Esophagus squamous epithelium (tissue), 5 donors: Measurements from ENCODE around the gene GALNT16. TPM values are rescaled to one million over a fixed set of nuclear protein-coding genes. Genes with fewer than 3 reads are reported as not detected.
A peak's percentile ranks its signal among the peaks of the same experiment; 100 is the strongest.

Experiments used
- DNase-seq: peaks from one replicate; lab custom pipeline; 2025; lab: John Stamatoyannopoulos, UW
- H3K27ac ChIP-seq, 4 donors: fragments of 200-600 bp; sonication (generic); one replicate each; pipeline ENCODE4 v1.5.1; 2016 to 2019; ENCODE audit warnings: mild to moderate bottlenecking in 1 of 4
- H3K27me3 ChIP-seq, 4 donors: fragments of 200-600 bp; sonication (generic); 1 replicate in 3 of 4; 2 replicates in 1 of 4; pipeline versions ENCODE4 v1.5.1 to v1.6.0; 2017 to 2021; ENCODE audit warnings: antibody characterized with exemption in 1 of 4
- H3K36me3 ChIP-seq, 3 donors: fragments of 200-600 bp; sonication (generic); one replicate each; pipeline ENCODE4 v1.5.1; 2016 to 2019
- H3K4me1 ChIP-seq, 3 donors: fragments of 200-600 bp; sonication (generic); one replicate each; pipeline ENCODE4 v1.5.1; 2017 to 2019
- H3K4me3 ChIP-seq, 4 donors: fragments of 200-600 bp; sonication (generic); 1 replicate in 3 of 4; 2 replicates in 1 of 4; pipeline ENCODE4 v1.5.1; 2016 to 2019; ENCODE audit warnings: mild to moderate bottlenecking in 2 of 4, moderate library complexity in 1 of 4
- H3K9me3 ChIP-seq, 3 donors: fragments of 200-600 bp; sonication (generic); one replicate each; pipeline ENCODE4 v1.5.1; 2016 to 2019
- CTCF ChIP-seq, 6 experiments: fragments of 450-650 bp in 4 of 6; fragments of 200-600 bp in 2 of 6; sonication (generic) in 2 of 6; IDR thresholded peaks; one replicate each; pipeline ENCODE4 v1.5.1; 2016 to 2019; ENCODE audit warnings: antibody characterized with exemption in 6 of 6, mild to moderate bottlenecking in 4 of 6, moderate library complexity in 4 of 6
- POLR2A ChIP-seq, 4 donors: fragments of 450-650 bp; IDR thresholded peaks; one replicate each; pipeline ENCODE4 v1.6.1; 2017; ENCODE audit warnings: antibody characterized with exemption in 4 of 4, mild to moderate bottlenecking in 4 of 4, moderate library complexity in 3 of 4
- WGBS, 2 donors: methylation state at CpG; one replicate each; pipeline ENCODE4 v1.1.5; 2018; 5-methylcytosine and 5-hydroxymethylcytosine counted together
- intact Hi-C: fragments of 100-400 bp; cut with DNase I; formaldehyde crosslinking; loops from one replicate; pipeline ENCODE4 v1.15.0; 2022
- total RNA-seq, 4 donors: library from RNA; depleted of rRNA; stranded (reverse); fragments of >200 nt; gene quantifications; one replicate each; pipeline ENCODE4 v1.1.0, GENCODE V29; 2016
- donor health status: DM: yes; HTN: yes; CAD: no.

GALNT16 gene
- total RNA-seq, 4 donors from 2014 or later: 0.11 to 2.7 (median 1.3) TPM

- TF ChIP-seq CTCF (IDR thresholded peaks at IDR 0.05): no peak
- TF ChIP-seq POLR2A (IDR thresholded peaks at IDR 0.05): no peak
- no peak for DNase-seq
- peaks cover 0 to 20% (median 0%) of the 10 kb centered on the region in 4 donors for H3K27me3 ChIP-seq
- intact Hi-C loops: no loop called here
- H3K4me1 ChIP-seq: peaks cover 5 to 37% (median 7%) of the 10 kb centered on the region in 3 donors
- no peak overlapping the region for H3K27ac ChIP-seq
- no peaks in the 10 kb centered on the region for H3K9me3 ChIP-seq
- 92 to 93% methylated on average over 13 of the region's 13 CpGs for WGBS, 2 donors
- no peaks in the 10 kb centered on the region for H3K36me3 ChIP-seq
- H3K4me3 ChIP-seq: no peak overlapping the region
These were observed 79.5 kb downstream of the GALNT16 start for GRCh38 chr14:69339426-69339825.

GRCh38 chr14:69342928-69343525 lies 83.1 kb downstream of the GALNT16 start:
- Histone ChIP-seq H3K36me3 (no peaks in the 10 kb centered on the region), H3K27ac (no peak overlapping the region), H3K4me1 (peaks cover 0 to 15% (median 0%) of the 10 kb centered on the region in 3 donors), H3K4me3 (no peak overlapping the region), H3K9me3 (no peaks in the 10 kb centered on the region), H3K27me3 (peaks cover 0 to 27% (median 0%) of the 10 kb centered on the region in 4 donors)
- intact Hi-C loops: no loop called here
- DNase-seq: no peak
- no peak for TF ChIP-seq POLR2A (IDR thresholded peaks at IDR 0.05)
- TF ChIP-seq CTCF (IDR thresholded peaks at IDR 0.05): no peak
- WGBS, 2 donors: 44 to 46% methylated on average over 8 of the region's 8 CpGs

GRCh38 chr14:69344171-69344570 lies 84.2 kb downstream of the GALNT16 start:
- 90 to 98% methylated on average over 3 of the region's 3 CpGs for WGBS, 2 donors
- DNase-seq: no peak
- H3K4me1 ChIP-seq: peaks cover 0 to 15% (median 0%) of the 10 kb centered on the region in 3 donors
- H3K27me3 ChIP-seq: peaks cover 0 to 23% (median 0%) of the 10 kb centered on the region in 4 donors
- no peaks in the 10 kb centered on the region for H3K36me3 ChIP-seq
- intact Hi-C loops: no loop called here
- H3K4me3 ChIP-seq: no peak overlapping the region
- TF ChIP-seq POLR2A (IDR thresholded peaks at IDR 0.05) (no peak), CTCF (IDR thresholded peaks at IDR 0.05) (no peak)
- H3K9me3 ChIP-seq: no peaks in the 10 kb centered on the region
- H3K27ac ChIP-seq: no peak overlapping the region

- H3K27me3 ChIP-seq: peaks cover 0 to 15% (median 0%) of the 10 kb centered on the region in 4 donors
- intact Hi-C loops: no loop called here
- H3K36me3 ChIP-seq: no peaks in the 10 kb centered on the region
- H3K4me1 ChIP-seq: peaks cover 0 to 15% (median 0%) of the 10 kb centered on the region in 3 donors
- DNase-seq: no peak
- no peaks in the 10 kb centered on the region for H3K9me3 ChIP-seq
- no peak overlapping the region for H3K27ac ChIP-seq
- no peak overlapping the region for H3K4me3 ChIP-seq
- TF ChIP-seq CTCF (IDR thresholded peaks at IDR 0.05): no peak
- no peak for TF ChIP-seq POLR2A (IDR thresholded peaks at IDR 0.05)
- WGBS, 2 donors: 0 to 59% methylated on average over 1 to 2 of the region's 4 CpGs
These were observed 85.4 kb downstream of the GALNT16 start for GRCh38 chr14:69345402-69345801.

- no peak for DNase-seq
- H3K36me3 ChIP-seq: no peaks in the 10 kb centered on the region
- peaks cover 0 to 20% (median 0%) of the 10 kb centered on the region in 3 donors for H3K4me1 ChIP-seq
- H3K27ac ChIP-seq: no peak overlapping the region
- peaks cover 0 to 10% (median 0%) of the 10 kb centered on the region in 4 donors for H3K27me3 ChIP-seq
- intact Hi-C loops: no loop called here
- TF ChIP-seq POLR2A (IDR thresholded peaks at IDR 0.05) (no peak), CTCF (IDR thresholded peaks at IDR 0.05) (peak in 5 of 6 experiments; percentile 19 to 42 (median 34))
- H3K4me3 ChIP-seq: no peak overlapping the region
- WGBS, 2 donors: 100% methylated on average over 1 of the region's 9 CpGs; no CpG with 5 or more reads in 1 of the 2 donors
- H3K9me3 ChIP-seq: no peaks in the 10 kb centered on the region
These were observed 86.8 kb downstream of the GALNT16 start for GRCh38 chr14:69346710-69347109.
